GM12873 (cell line): ENCODE results near the gene MMP24OS.

Experiments
- TF ChIP-seq, protein P1 (sequence below): IDR thresholded peaks from 2 replicates; pipeline ENCODE4 v1.5.1; 2012; ENCODE audit warnings: low read depth, mild to moderate bottlenecking, moderate library complexity, low read length, control low read depth; ENCODE audit not compliant: insufficient read depth; ENCODE audit errors: missing control alignments

The MMP24OS gene

DNA sequence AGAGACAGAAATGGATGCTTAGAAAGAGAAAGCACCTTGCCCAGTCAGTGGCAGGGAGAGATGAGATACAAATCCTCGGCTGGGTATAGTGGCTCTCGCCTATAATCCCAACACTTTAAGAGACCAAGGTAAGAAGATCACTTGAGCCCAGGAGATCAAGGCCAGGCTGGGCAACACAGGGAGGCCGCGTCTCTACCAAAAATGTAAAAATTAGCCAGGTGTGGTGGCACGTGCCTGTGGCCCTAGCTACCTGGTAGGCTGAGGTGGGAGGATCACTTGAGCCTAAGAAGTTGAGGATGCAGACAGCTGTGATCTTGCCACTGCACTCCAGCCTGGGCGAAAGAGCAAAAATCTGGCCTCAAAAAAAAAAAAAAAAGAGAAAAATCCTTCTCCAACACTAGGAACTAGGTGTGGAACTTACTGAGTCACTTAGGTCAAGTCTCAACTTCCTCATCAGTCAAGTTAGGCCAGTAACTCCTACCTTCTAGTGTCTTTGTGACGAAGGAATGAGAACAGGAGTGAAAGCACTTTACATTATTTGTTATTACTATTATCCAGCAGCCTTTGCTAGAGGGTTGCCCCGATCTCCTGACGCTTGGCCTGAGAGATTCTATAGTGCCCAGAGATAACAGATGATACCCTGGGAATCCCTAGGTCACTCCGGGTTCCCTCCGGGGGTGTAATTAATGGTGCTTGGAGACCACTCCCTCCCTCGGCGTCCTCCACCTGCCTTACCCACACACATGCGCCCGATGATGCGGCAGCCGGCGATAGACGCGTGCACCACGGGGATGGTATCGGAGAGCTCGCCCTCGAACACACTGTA is 5.7 kb upstream of the MMP24OS start:
- TF ChIP-seq, protein P1, sequence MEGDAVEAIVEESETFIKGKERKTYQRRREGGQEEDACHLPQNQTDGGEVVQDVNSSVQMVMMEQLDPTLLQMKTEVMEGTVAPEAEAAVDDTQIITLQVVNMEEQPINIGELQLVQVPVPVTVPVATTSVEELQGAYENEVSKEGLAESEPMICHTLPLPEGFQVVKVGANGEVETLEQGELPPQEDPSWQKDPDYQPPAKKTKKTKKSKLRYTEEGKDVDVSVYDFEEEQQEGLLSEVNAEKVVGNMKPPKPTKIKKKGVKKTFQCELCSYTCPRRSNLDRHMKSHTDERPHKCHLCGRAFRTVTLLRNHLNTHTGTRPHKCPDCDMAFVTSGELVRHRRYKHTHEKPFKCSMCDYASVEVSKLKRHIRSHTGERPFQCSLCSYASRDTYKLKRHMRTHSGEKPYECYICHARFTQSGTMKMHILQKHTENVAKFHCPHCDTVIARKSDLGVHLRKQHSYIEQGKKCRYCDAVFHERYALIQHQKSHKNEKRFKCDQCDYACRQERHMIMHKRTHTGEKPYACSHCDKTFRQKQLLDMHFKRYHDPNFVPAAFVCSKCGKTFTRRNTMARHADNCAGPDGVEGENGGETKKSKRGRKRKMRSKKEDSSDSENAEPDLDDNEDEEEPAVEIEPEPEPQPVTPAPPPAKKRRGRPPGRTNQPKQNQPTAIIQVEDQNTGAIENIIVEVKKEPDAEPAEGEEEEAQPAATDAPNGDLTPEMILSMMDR: no peak

DNA sequence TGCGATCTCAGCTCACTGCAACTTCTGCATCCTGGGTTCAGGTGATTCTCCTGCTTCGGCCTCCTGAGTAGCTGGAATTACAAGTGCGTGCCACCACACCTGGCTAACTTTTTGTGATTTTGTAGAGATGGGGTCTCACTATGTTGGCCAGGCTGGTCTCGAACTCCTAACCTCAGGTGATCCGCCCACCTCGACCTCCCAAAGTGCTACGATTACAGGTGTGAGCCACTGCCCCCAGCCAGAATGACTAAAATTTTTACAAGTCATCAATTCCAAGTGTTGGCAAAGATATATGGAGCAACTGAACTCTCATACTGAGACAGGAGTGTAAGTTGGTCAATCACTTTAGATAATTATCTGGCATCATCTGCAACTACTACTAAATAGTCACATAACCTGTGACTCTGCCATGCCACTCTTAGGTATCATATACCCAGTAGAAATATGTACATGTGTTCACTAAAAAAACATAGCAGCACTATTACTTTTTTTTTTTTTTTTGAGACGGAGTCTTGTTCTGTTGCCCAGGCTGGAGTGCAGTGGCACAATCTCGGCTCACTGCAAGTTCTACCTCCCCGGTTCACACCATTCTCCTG is 3.7 kb upstream of the MMP24OS start:
- TF ChIP-seq, protein P1: no peak

DNA sequence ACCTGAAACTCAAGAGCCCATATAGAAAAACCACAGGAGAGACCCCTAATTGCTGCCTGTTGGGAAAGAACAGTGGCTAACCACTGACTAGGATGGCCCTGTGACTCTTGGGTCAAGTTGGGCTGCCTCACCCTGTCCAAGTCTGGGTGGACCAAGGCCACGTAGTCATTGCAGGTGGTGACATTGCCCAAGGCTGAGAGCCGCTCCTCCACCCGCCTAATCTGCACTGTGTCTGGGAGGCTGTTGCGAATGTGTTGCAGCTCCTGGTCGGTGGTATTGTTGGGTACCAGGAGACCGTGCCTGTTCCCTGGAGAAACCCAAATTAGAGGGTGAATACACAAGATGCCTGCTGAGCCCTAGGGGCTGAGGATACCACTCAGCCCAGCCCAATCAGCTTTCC is 2.6 kb upstream of the MMP24OS start:
- TF ChIP-seq, protein P1: no peak

DNA sequence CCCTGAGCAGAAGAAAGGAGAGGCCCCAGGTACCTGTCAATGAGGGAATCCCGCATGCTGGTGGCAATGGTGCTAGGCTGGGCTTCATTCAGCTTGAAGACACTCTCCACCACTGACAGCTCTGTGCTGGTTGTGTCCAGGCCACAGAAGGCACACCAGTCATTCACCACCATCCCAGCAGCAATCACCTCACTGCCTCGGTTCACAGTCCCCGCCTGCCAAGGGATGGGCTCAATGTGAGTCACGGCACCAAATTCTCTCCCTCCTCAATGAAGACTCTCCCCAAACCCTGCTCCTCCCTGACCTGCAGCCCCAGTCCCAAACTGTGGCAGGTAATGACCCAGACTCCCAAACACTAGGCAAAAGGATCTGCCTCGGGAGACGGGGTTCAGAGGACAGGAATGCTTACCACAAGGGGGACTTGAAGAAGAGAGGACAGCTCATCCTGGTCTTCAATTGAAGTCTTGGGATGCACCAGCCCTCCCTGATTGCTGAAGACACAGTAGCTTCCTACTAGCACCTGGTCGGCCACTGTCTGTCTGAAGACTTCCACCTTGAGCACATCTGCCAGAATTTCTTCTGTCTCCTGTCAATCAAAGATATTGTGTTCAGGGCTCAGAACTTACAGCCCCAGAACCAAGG is 1.7 kb upstream of the MMP24OS start:
- TF ChIP-seq, protein P1: no peak

DNA sequence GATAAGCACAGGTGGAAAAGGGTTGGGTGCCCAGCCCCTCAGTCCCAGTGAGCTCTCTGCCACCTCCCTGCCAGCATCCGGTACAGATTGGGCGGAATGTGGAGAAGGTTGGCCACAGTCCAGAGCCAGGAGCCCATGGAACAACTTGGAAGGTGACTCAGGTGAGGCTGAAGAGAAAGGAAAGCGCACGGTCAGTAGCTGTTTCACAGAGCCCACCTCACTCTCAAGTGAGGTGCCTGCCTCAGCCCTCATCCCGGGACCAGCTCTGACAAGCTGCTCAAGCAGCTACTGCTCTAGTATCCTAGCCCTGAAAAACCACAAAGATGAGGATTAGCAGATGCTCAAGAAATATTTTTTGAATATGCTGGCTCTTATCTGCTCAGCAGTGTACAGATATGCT is 1.1 kb upstream of the MMP24OS start:
- TF ChIP-seq, protein P1: no peak

DNA sequence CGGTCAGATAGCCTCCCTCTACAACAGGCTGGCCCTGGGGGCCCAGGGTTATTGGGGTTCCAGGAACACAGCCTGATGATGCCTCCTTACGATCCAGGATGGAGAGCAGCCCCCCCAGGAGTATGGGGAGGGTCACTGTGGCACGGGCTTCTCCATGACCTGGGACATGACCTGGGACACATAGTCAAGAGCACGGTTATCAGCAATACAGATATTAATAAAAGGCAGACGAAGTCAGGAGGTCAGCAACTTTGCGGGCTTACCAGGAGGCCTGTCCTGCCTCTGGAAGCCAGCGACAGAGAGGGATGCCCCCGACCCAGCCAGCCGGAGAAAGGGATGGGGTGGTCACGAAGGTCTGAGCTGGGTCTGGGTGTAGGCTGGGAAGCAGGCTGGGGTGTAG is 795 bp downstream of the MMP24OS start:
- TF ChIP-seq, protein P1: no peak

DNA sequence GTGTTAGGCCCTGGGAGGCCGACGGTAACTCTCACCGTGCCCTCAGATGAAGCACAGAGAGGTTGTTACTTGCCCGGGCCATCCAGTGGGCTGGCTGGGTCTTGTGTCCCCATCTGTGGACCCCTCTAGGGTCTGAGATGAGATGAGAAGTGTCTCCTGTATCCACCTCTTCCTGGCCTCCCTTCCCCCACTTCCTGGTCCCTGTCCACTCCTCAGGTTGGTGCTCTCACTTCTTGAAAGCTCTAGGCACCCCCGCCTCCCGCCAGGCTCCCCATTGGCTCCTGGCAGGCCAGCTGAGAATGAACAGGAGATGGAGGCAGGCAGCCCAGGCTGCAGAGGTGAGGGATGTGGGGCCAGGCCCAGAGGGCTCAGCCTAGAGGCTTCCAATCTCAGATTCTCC is 1.5 kb downstream of the MMP24OS start:
- TF ChIP-seq, protein P1: no peak
